HepG2 (cell line): ENCODE results near the gene PCDHGA1. TPM values are rescaled to one million over a fixed set of nuclear protein-coding genes. Genes with fewer than 3 reads are reported as not detected.

Experiments
- ATAC-seq: fragments of 200-7000 bp; cut with Tn5 transposase; 3 replicates; pipeline ENCODE4 v1.9.1; 2020; ENCODE audit warnings: mild to moderate bottlenecking, moderate library complexity
- BruUV-seq: library from RNA; stranded (reverse); fragments of 400-500 nt; replicated peaks from 2 replicates; lab custom pipeline; 2021; lab: Mats Ljungman, UMichigan
- CTCF ChIA-PET: fragments of 300-600 bp; formaldehyde crosslinking; extraction: SDS; loops from one replicate; lab custom pipeline; 2021; ENCODE audit warnings: low total read pairs, inconsistent platforms, low intra/inter-chr PET ratio; lab: Yijun Ruan, JAX
- POLR2A ChIA-PET: fragments of 350-600 bp; sonication (Branson Sonifier 250); formaldehyde crosslinking; loops from one replicate; lab custom pipeline; 2020; ENCODE audit warnings: antibody characterized with exemption, inconsistent platforms; lab: Yijun Ruan, JAX
- DNase-seq: peaks from one replicate; pipeline ENCODE4 v3.0.0-alpha.2; 2015; ENCODE audit warnings: low spot score
- FAIRE-seq: peaks from 3 replicates; lab custom pipeline; 2011; peaks lifted over from hg19 to GRCh38; lab: Jason Lieb, UNC
- H2AFZ ChIP-seq: one replicate; pipeline ENCODE4 v1.6.1; 2011; ENCODE audit warnings: low read length, inconsistent platforms
- H3K27ac ChIP-seq: fragments of 300-600 bp; 3 replicates; pipeline ENCODE4 v1.8.0; 2011; ENCODE audit warnings: mixed run types, mild to moderate bottlenecking, mixed read lengths, low read length, inconsistent platforms; ENCODE audit not compliant: insufficient read depth; ENCODE audit errors: extremely low read length
- H3K27me3 ChIP-seq, 2 experiments: fragments of 200-600 bp in 1 of 2; 2 replicates in 1 of 2; 3 replicates in 1 of 2; pipeline versions ENCODE4 v1.6.0 to v1.8.0; 2011; ENCODE audit warnings: low read length in 2 of 2, mild to moderate bottlenecking in 2 of 2, moderate library complexity in 2 of 2, inconsistent platforms in 1 of 2; ENCODE audit not compliant: insufficient read depth in 2 of 2, control insufficient read depth in 1 of 2
- H3K36me3 ChIP-seq, 2 experiments: fragments of 200-600 bp in 1 of 2; replicated peaks in 1 of 2; 2 replicates in 1 of 2; 3 replicates in 1 of 2; pipeline versions ENCODE4 v1.5.1 to v1.8.0; 2011; ENCODE audit warnings: low read length in 2 of 2, inconsistent platforms in 1 of 2; ENCODE audit not compliant: insufficient read depth in 2 of 2, control insufficient read depth in 1 of 2
- H3K4me1 ChIP-seq: 2 replicates; pipeline ENCODE4 v1.5.1; 2012; ENCODE audit warnings: low read length, inconsistent platforms; ENCODE audit not compliant: insufficient read depth
- H3K4me2 ChIP-seq: 2 replicates; pipeline ENCODE4 v1.6.0; 2011; ENCODE audit warnings: low read depth, low read length, inconsistent platforms
- H3K4me3 ChIP-seq, 3 experiments: fragments of 200-600 bp in 1 of 3; sonication (generic), shearing (Covaris generic) in 1 of 3; replicated peaks in 1 of 3; 2 replicates each; pipeline ENCODE4 v1.5.1; 2011 to 2016; ENCODE audit warnings: low read length in 3 of 3, inconsistent platforms in 2 of 3, low read depth in 2 of 3, mild to moderate bottlenecking in 2 of 3, control low read depth in 1 of 3, mixed read lengths in 1 of 3; ENCODE audit not compliant: insufficient read depth in 1 of 3
- H3K79me2 ChIP-seq: one replicate; pipeline ENCODE4 v1.6.1; 2011; ENCODE audit warnings: low read length, inconsistent platforms; ENCODE audit not compliant: insufficient read depth
- H3K9ac ChIP-seq: 2 replicates; pipeline ENCODE4 v1.6.0; 2011; ENCODE audit warnings: mild to moderate bottlenecking, low read depth, low read length, inconsistent platforms; ENCODE audit not compliant: insufficient read depth
- H3K9me3 ChIP-seq: 2 replicates; pipeline ENCODE4 v1.5.1; 2012; ENCODE audit warnings: mild to moderate bottlenecking, low read length
- H4K20me1 ChIP-seq: 2 replicates; pipeline ENCODE4 v1.6.0; 2011; ENCODE audit warnings: inconsistent platforms, mild to moderate bottlenecking, low read length, moderate library complexity; ENCODE audit not compliant: insufficient read depth
- CC2D1A ChIP-seq: sonication (generic); formaldehyde crosslinking; IDR thresholded peaks from 2 replicates; pipeline ENCODE4 v1.8.1; 2023; ENCODE audit warnings: mild to moderate bottlenecking, missing genetic modification reagents
- DPF2 ChIP-seq: sonication (generic); formaldehyde crosslinking; IDR thresholded peaks from 2 replicates; pipeline ENCODE4 v1.4.0; 2020; ENCODE audit warnings: mild to moderate bottlenecking, low read depth, missing genetic modification reagents, borderline replicate concordance
- ELF1 ChIP-seq: sonication (generic); formaldehyde crosslinking; IDR thresholded peaks from 2 replicates; pipeline ENCODE4 v1.4.0; 2020; ENCODE audit warnings: missing genetic modification reagents
- GZF1 ChIP-seq: sonication (generic); formaldehyde crosslinking; IDR thresholded peaks from 2 replicates; pipeline ENCODE4 v1.5.1; 2020; ENCODE audit warnings: mild to moderate bottlenecking, missing genetic modification reagents
- HOXD1 ChIP-seq: sonication (generic); formaldehyde crosslinking; IDR thresholded peaks from 2 replicates; pipeline ENCODE4 v1.5.0; 2020; ENCODE audit warnings: missing genetic modification reagents
- LCORL ChIP-seq, 2 experiments: fragments of 450-650 bp in 1 of 2; sonication (generic) in 1 of 2; formaldehyde crosslinking in 1 of 2; IDR thresholded peaks; 2 replicates each; pipeline versions ENCODE4 v1.5.0 to v1.6.1; 2017 to 2020; ENCODE audit warnings: antibody characterized with exemption in 1 of 2, missing genetic modification reagents in 1 of 2
- MAFK ChIP-seq, 2 experiments: IDR thresholded peaks in 1 of 2; conservative IDR thresholded peaks in 1 of 2; 2 replicates each; pipeline ENCODE4 v1.6.1; 2011; ENCODE audit warnings: improper control_type of control experiment in 2 of 2, low read length in 2 of 2
- NFE2L2 ChIP-seq: fragments of 150-350 bp; IDR thresholded peaks from 2 replicates; pipeline ENCODE4 v1.6.1; 2014; ENCODE audit warnings: low read length
- PHF5A ChIP-seq: IDR thresholded peaks from one replicate; pipeline ENCODE4 v1.6.1; 2018; ENCODE audit warnings: low read depth, missing genetic modification reagents; ENCODE audit not compliant: unreplicated experiment
- ZC3H4 ChIP-seq: sonication (generic); formaldehyde crosslinking; IDR thresholded peaks from 2 replicates; pipeline ENCODE4 v1.4.0; 2020; ENCODE audit warnings: missing genetic modification reagents, borderline replicate concordance
- ZNF143 ChIP-seq: sonication (generic); formaldehyde crosslinking; IDR thresholded peaks from 2 replicates; pipeline ENCODE4 v1.4.0; 2020; ENCODE audit warnings: missing genetic modification reagents
- ZNF292 ChIP-seq: sonication (generic); formaldehyde crosslinking; IDR thresholded peaks from 2 replicates; pipeline ENCODE4 v1.8.1; 2022; ENCODE audit warnings: mild to moderate bottlenecking, low read depth, missing genetic modification reagents, borderline replicate concordance
- ZNF672 ChIP-seq: sonication (generic); formaldehyde crosslinking; IDR thresholded peaks from 2 replicates; pipeline ENCODE4 v1.8.1; 2022; ENCODE audit warnings: missing genetic modification reagents
- ZNF709 ChIP-seq: sonication (generic); formaldehyde crosslinking; IDR thresholded peaks from 2 replicates; pipeline ENCODE4 v1.5.0; 2020; ENCODE audit warnings: mild to moderate bottlenecking, missing genetic modification reagents
- ZNF891 ChIP-seq: sonication (generic); formaldehyde crosslinking; IDR thresholded peaks from 2 replicates; pipeline ENCODE4 v1.5.0; 2020; ENCODE audit warnings: mild to moderate bottlenecking, missing genetic modification reagents
- WGBS: methylation state at CpG from one replicate; pipeline ENCODE4 v1.1.6; 2017; ENCODE audit warnings: low lambda C conversion rate; 5-methylcytosine and 5-hydroxymethylcytosine counted together
- in situ Hi-C: cut with HindIII; loops from 2 replicates; pipeline ENCODE4 v1.10.0; 2017; ENCODE audit warnings: low pct_unique_long_range_greater_than_20kb; ENCODE audit not compliant: extremely low pct_ligation_motif_present
- intact Hi-C: fragments of 100-400 bp; cut with micrococcal nuclease; formaldehyde crosslinking; loops from one replicate; pipeline ENCODE4 v1.10.0; 2022; ENCODE audit not compliant: unreplicated experiment
- polyA plus RNA-seq, 8 experiments: library from polyadenylated mRNA; depleted of rRNA in 3 of 8; stranded (reverse) in 7 of 8; unstranded in 1 of 8; fragments of >200 nt; fragmentation: Illumina TruSeq in 4 of 8; extraction: Trizol in 4 of 8; gene quantifications; 2 replicates each; pipeline versions ENCODE4 v1.2.1 to v1.2.3, GENCODE V29; 2011 to 2016; ENCODE audit warnings: low read depth in 4 of 8, missing spikeins in 1 of 8, mixed read lengths in 1 of 8; ENCODE audit not compliant: insufficient read depth in 1 of 8
- total RNA-seq, 5 experiments: library from RNA; depleted of rRNA; stranded (reverse); fragments of >200 nt; fragmentation: Illumina TruSeq; extraction: Trizol; gene quantifications; 2 replicates each; pipeline ENCODE4 v1.2.3, GENCODE V29; 2016; ENCODE audit warnings: low read depth in 1 of 5
- TF ChIP-seq, protein P1 (sequence below): sonication (generic); formaldehyde crosslinking; IDR thresholded peaks from 2 replicates; pipeline ENCODE4 v1.8.1; 2023; ENCODE audit warnings: mild to moderate bottlenecking, moderate library complexity, missing genetic modification reagents
- TF ChIP-seq, protein P2 (sequence below): IDR thresholded peaks from 2 replicates; pipeline ENCODE4 v1.6.1; 2016; ENCODE audit warnings: missing compliant biosample characterization, missing genetic modification reagents, borderline replicate concordance
- TF ChIP-seq, protein P3 (sequence below): sonication (generic); formaldehyde crosslinking; IDR thresholded peaks from 2 replicates; pipeline ENCODE4 v1.8.0; 2022; ENCODE audit warnings: mild to moderate bottlenecking, missing genetic modification reagents; ENCODE audit not compliant: insufficient replicate concordance
- TF ChIP-seq, protein P4 (sequence below): sonication (generic); formaldehyde crosslinking; IDR thresholded peaks from 2 replicates; pipeline ENCODE4 v1.4.0; 2020; ENCODE audit warnings: mild to moderate bottlenecking, missing genetic modification reagents

PCDHGA1 gene
- total and polyA plus RNA-seq, 2 of the 13 experiments (the other 11 are each of a cell fraction or from before 2014, with no cell fraction given): 0.31 to 0.40 TPM

DNA sequence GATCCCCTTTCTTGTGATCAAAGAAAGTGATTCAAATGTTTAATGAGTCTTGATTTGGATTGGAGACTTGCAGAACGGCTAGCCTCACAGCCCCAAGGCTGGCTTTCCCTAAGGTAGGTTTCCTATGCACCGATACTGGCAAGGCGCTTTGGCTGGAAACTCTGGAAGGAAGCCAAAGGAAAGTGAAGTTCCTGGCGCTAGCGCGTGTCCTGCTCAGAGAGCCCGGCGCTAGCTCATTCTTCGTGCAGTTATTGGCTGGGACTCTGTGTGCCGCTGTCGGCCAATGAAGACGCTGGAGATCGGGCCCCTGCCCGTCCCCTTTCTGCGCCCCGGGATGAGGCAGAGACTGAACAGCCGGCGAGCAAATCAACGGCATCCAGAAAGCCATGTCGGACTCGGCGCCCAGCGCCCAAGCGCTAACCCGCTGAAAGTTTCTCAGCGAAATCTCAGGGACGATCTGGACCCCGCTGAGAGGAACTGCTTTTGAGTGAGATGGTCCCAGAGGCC, 145.4 kb downstream of the PCDHGA1 start, which contains the start of gene PCDHGC3 (continued):
- TF ChIP-seq, protein P1, sequence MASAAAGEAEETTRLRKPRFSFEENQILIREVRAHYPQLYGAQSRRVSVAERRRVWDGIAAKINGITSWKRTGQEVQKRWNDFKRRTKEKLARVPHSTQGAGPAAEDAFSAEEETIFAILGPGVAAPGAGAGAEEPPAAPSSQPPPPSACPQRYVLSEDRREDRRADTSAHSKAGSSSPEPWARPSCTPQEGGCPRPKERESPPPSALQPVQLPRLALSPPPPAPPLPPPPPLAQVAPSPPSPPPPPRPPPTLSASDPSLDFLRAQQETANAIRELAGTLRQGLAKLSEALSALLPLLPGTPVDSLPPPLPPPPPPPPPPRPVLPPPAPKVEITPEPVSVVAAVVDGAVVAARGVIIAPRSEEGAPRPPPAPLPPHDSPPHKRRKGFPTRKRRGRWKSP (CRISPR knock-in tag): peak; percentile 99
- TF ChIP-seq, protein P2, sequence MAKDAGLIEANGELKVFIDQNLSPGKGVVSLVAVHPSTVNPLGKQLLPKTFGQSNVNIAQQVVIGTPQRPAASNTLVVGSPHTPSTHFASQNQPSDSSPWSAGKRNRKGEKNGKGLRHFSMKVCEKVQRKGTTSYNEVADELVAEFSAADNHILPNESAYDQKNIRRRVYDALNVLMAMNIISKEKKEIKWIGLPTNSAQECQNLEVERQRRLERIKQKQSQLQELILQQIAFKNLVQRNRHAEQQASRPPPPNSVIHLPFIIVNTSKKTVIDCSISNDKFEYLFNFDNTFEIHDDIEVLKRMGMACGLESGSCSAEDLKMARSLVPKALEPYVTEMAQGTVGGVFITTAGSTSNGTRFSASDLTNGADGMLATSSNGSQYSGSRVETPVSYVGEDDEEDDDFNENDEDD: no peak

DNA sequence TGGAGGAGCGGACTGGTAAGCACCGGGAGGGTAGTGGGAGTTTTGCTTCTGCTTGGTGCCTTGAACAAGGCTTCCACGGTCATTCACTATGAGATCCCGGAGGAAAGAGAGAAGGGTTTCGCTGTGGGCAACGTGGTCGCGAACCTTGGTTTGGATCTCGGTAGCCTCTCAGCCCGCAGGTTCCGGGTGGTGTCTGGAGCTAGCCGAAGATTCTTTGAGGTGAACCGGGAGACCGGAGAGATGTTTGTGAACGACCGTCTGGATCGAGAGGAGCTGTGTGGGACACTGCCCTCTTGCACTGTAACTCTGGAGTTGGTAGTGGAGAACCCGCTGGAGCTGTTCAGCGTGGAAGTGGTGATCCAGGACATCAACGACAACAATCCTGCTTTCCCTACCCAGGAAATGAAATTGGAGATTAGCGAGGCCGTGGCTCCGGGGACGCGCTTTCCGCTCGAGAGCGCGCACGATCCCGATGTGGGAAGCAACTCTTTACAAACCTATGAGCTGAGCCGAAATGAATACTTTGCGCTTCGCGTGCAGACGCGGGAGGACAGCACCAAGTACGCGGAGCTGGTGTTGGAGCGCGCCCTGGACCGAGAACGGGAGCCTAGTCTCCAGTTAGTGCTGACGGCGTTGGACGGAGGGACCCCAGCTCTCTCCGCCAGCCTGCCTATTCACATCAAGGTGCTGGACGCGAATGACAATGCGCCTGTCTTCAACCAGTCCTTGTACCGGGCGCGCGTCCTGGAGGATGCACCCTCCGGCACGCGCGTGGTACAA, 146.0 kb downstream of the PCDHGA1 start:
- in situ Hi-C loops: no loop called here
- CTCF ChIA-PET: no interaction called here

More for the DNA sequence above, 146.0 kb downstream of the PCDHGA1 start:
- H2AFZ ChIP-seq: no peak overlapping the region
- TF ChIP-seq ELF1 (CRISPR knock-in tag) (no peak), ZNF672 (CRISPR knock-in tag) (no peak), ZNF891 (CRISPR knock-in tag) (no peak), ZC3H4 (CRISPR knock-in tag) (no peak), LCORL (IDR thresholded peaks at IDR 0.05) (no peak), LCORL (CRISPR knock-in tag; IDR thresholded peaks at IDR 0.05) (no peak), ZNF709 (CRISPR knock-in tag) (no peak), CC2D1A (CRISPR knock-in tag) (no peak), DPF2 (CRISPR knock-in tag) (no peak), MAFK (conservative IDR thresholded peaks at IDR 0.05 in 1 of 2, IDR thresholded peaks at IDR 0.05 in 1 of 2; ENCODE audit: low read length in 2 of 2) (no peak), PHF5A (CRISPR knock-in tag) (no peak), GZF1 (CRISPR knock-in tag) (no peak), ZNF292 (CRISPR knock-in tag) (no peak), NFE2L2 (no peak), HOXD1 (CRISPR knock-in tag) (no peak), ZNF143 (CRISPR knock-in tag) (no peak)
- TF ChIP-seq, protein P3, sequence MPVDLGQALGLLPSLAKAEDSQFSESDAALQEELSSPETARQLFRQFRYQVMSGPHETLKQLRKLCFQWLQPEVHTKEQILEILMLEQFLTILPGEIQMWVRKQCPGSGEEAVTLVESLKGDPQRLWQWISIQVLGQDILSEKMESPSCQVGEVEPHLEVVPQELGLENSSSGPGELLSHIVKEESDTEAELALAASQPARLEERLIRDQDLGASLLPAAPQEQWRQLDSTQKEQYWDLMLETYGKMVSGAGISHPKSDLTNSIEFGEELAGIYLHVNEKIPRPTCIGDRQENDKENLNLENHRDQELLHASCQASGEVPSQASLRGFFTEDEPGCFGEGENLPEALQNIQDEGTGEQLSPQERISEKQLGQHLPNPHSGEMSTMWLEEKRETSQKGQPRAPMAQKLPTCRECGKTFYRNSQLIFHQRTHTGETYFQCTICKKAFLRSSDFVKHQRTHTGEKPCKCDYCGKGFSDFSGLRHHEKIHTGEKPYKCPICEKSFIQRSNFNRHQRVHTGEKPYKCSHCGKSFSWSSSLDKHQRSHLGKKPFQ (CRISPR knock-in tag): no peak
- TF ChIP-seq, protein P4, sequence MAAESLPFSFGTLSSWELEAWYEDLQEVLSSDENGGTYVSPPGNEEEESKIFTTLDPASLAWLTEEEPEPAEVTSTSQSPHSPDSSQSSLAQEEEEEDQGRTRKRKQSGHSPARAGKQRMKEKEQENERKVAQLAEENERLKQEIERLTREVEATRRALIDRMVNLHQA (CRISPR knock-in tag): no peak
- no peaks in the 10 kb centered on the region for H4K20me1 ChIP-seq
- no peaks in the 10 kb centered on the region for H3K4me1 ChIP-seq
- H3K27ac ChIP-seq: no peak overlapping the region
- peak overlapping the region in 2 of 3 experiments; percentile 26 to 51; a peak in 3 of 6 replicates for H3K4me3 ChIP-seq
- FAIRE-seq (no peak), ATAC-seq (peak; percentile 60), DNase-seq (no peak)
- BruUV-seq: no TSS peak
- peak overlapping the region; percentile 64 for H3K4me2 ChIP-seq
- peaks cover 1 to 8% of the 10 kb centered on the region in 2 experiments; a peak in 2 of 5 replicates for H3K27me3 ChIP-seq
- POLR2A ChIA-PET: no interaction called here
- WGBS: 72% methylated on average over 58 of the region's 58 CpGs
- H3K9ac ChIP-seq: no peak overlapping the region
- intact Hi-C loops: no loop called here
- no peaks in the 10 kb centered on the region for H3K9me3 ChIP-seq
- H3K79me2 ChIP-seq: no peaks in the 10 kb centered on the region
- H3K36me3 ChIP-seq: no peaks in the 10 kb centered on the region
